H9 (cell line): ENCODE results near the gene NDUFA11. TPM values are rescaled to one million over a fixed set of nuclear protein-coding genes. Genes with fewer than 3 reads are reported as not detected.

ENCODE experiments used
- DNase-seq: peaks from one replicate; pipeline ENCODE4 v3.0.0-alpha.2; 2017
- H2AFZ ChIP-seq: one replicate; pipeline ENCODE4 v1.6.1; 2013; ENCODE audit warnings: mild to moderate bottlenecking, low read length, control low read depth, moderate library complexity
- H2AK5ac ChIP-seq: 2 replicates; pipeline ENCODE4 v1.6.1; 2013; ENCODE audit warnings: low read length, control low read depth, mixed read lengths; ENCODE audit not compliant: insufficient read length
- H2BK120ac ChIP-seq: one replicate; pipeline ENCODE4 v1.6.1; 2013; ENCODE audit warnings: low read depth, mild to moderate bottlenecking, low read length, control low read depth, inconsistent platforms; ENCODE audit not compliant: poor library complexity, severe bottlenecking
- H2BK12ac ChIP-seq: 2 replicates; pipeline ENCODE4 v1.6.1; 2013; ENCODE audit warnings: low read length, control low read depth, mixed read lengths, low read depth; ENCODE audit not compliant: insufficient read length
- H2BK15ac ChIP-seq: 2 replicates; pipeline ENCODE4 v1.6.1; 2013; ENCODE audit warnings: low read depth, low read length, control low read depth
- H2BK20ac ChIP-seq: one replicate; pipeline ENCODE4 v1.6.1; 2013; ENCODE audit warnings: low read depth, mild to moderate bottlenecking, low read length, control low read depth, inconsistent platforms; ENCODE audit not compliant: poor library complexity, severe bottlenecking
- H2BK5ac ChIP-seq: 2 replicates; pipeline ENCODE4 v1.6.1; 2013; ENCODE audit warnings: low read length, control low read depth, mixed read lengths; ENCODE audit not compliant: insufficient read length
- H3K14ac ChIP-seq: 2 replicates; pipeline ENCODE4 v1.6.1; 2013; ENCODE audit warnings: low read length, control low read depth; ENCODE audit not compliant: insufficient read depth
- H3K18ac ChIP-seq: 2 replicates; pipeline ENCODE4 v1.6.1; 2013; ENCODE audit warnings: low read depth, mild to moderate bottlenecking, mixed read lengths, low read length, control low read depth; ENCODE audit not compliant: insufficient read length
- H3K23ac ChIP-seq: 2 replicates; pipeline ENCODE4 v1.6.1; 2013; ENCODE audit warnings: low read length, control low read depth, mixed read lengths, low read depth; ENCODE audit not compliant: insufficient read length
- H3K23me2 ChIP-seq: 2 replicates; pipeline ENCODE4 v1.6.1; 2013; ENCODE audit warnings: low read depth, mild to moderate bottlenecking, mixed read lengths, low read length, control low read depth; ENCODE audit not compliant: insufficient read length, poor library complexity, severe bottlenecking
- H3K27ac ChIP-seq: 2 replicates; pipeline ENCODE4 v1.5.1; 2013; ENCODE audit warnings: low read length, control low read depth, mixed read lengths, low read depth; ENCODE audit not compliant: insufficient read length
- H3K27me3 ChIP-seq: 2 replicates; pipeline ENCODE4 v1.6.1; 2013; ENCODE audit warnings: low read length, control low read depth, inconsistent platforms; ENCODE audit not compliant: insufficient read depth
- H3K4ac ChIP-seq: 2 replicates; pipeline ENCODE4 v1.6.1; 2013; ENCODE audit warnings: low read depth, mild to moderate bottlenecking, control low read depth, inconsistent platforms, low read length, moderate library complexity
- H3K4me1 ChIP-seq: 2 replicates; pipeline ENCODE4 v1.6.1; 2013; ENCODE audit warnings: low read length, control low read depth, inconsistent platforms; ENCODE audit not compliant: insufficient read depth
- H3K4me2 ChIP-seq: 2 replicates; pipeline ENCODE4 v1.6.1; 2013; ENCODE audit warnings: low read length, control low read depth, mixed read lengths; ENCODE audit not compliant: insufficient read length, insufficient read depth
- H3K56ac ChIP-seq: 2 replicates; pipeline ENCODE4 v1.6.1; 2013; ENCODE audit warnings: low read depth, mild to moderate bottlenecking, mixed read lengths, low read length, control low read depth; ENCODE audit not compliant: insufficient read length
- H3K79me1 ChIP-seq: 2 replicates; pipeline ENCODE4 v1.6.1; 2013; ENCODE audit warnings: low read depth, mild to moderate bottlenecking, moderate library complexity, low read length, control low read depth, inconsistent platforms; ENCODE audit not compliant: insufficient read depth, poor library complexity, severe bottlenecking
- H3K79me2 ChIP-seq: 2 replicates; pipeline ENCODE4 v1.6.1; 2013; ENCODE audit warnings: low read length, control low read depth, inconsistent platforms; ENCODE audit not compliant: insufficient read depth
- H3K9ac ChIP-seq: 2 replicates; pipeline ENCODE4 v1.6.1; 2013; ENCODE audit warnings: low read length, control low read depth, mixed read lengths; ENCODE audit not compliant: insufficient read length; ENCODE audit errors: extremely low read depth
- H3K9me3 ChIP-seq: one replicate; pipeline ENCODE4 v1.6.1; 2013; ENCODE audit warnings: low read depth, low read length, inconsistent platforms; ENCODE audit not compliant: control insufficient read depth
- H3T11ph ChIP-seq: one replicate; pipeline ENCODE4 v1.6.1; 2013; ENCODE audit warnings: mild to moderate bottlenecking, low read length, control low read depth, inconsistent platforms
- H4K20me1 ChIP-seq: one replicate; pipeline ENCODE4 v1.6.1; 2013; ENCODE audit not compliant: control insufficient read depth, insufficient read length, insufficient read depth
- H4K5ac ChIP-seq: 2 replicates; pipeline ENCODE4 v1.6.1; 2013; ENCODE audit warnings: low read depth, mild to moderate bottlenecking, mixed read lengths, low read length, control low read depth; ENCODE audit not compliant: insufficient read length
- H4K8ac ChIP-seq: replicated peaks from 2 replicates; pipeline ENCODE4 v1.6.1; 2013; ENCODE audit warnings: low read length, control low read depth, mixed read lengths, low read depth; ENCODE audit not compliant: insufficient read length
- H4K91ac ChIP-seq: 2 replicates; pipeline ENCODE4 v1.6.1; 2013; ENCODE audit warnings: low read depth, mild to moderate bottlenecking, moderate library complexity, mixed read lengths, low read length, control low read depth; ENCODE audit not compliant: insufficient read length
- H3K27ac Mint-ChIP-seq, 3 experiments: 2 replicates in 2 of 3; 3 replicates in 1 of 3; pipeline ENCODE4 v1.8.0; 2020 to 2021; ENCODE audit warnings: mixed read lengths in 3 of 3, mild to moderate bottlenecking in 1 of 3, moderate library complexity in 1 of 3
- H3K27me3 Mint-ChIP-seq: 2 replicates; pipeline ENCODE4 v1.8.0; 2021; ENCODE audit warnings: low read depth, mild to moderate bottlenecking, moderate library complexity, mixed read lengths
- H3K36me3 Mint-ChIP-seq, 3 experiments: 2 replicates in 2 of 3; 3 replicates in 1 of 3; pipeline ENCODE4 v1.8.0; 2020 to 2021; ENCODE audit warnings: low read depth in 3 of 3, mixed read lengths in 3 of 3; ENCODE audit not compliant: insufficient read depth in 1 of 3
- H3K4me1 Mint-ChIP-seq, 2 experiments: 2 replicates each; pipeline ENCODE4 v1.8.0; 2020; ENCODE audit warnings: mixed read lengths in 2 of 2
- H3K4me3 Mint-ChIP-seq, 2 experiments: 2 replicates in 1 of 2; 3 replicates in 1 of 2; pipeline ENCODE4 v1.8.0; 2020 to 2021; ENCODE audit warnings: mild to moderate bottlenecking in 2 of 2, mixed read lengths in 2 of 2, moderate library complexity in 1 of 2
- H3K9me3 Mint-ChIP-seq, 2 experiments: 2 replicates in 1 of 2; 3 replicates in 1 of 2; pipeline ENCODE4 v1.8.0; 2020; ENCODE audit warnings: mild to moderate bottlenecking in 2 of 2, mixed read lengths in 2 of 2, moderate library complexity in 1 of 2
- WGBS: extraction: QIAGEN DNeasy Blood & Tissue Kit; methylation state at CpG from one replicate; pipeline ENCODE4 v1.1.7; 2013; ENCODE audit warnings: missing lambda C conversion rate, low lambda C conversion rate, mixed read lengths; ENCODE audit not compliant: insufficient read length; ENCODE audit errors: extremely low coverage; 5-methylcytosine and 5-hydroxymethylcytosine counted together
- total RNA-seq: library from RNA; stranded (reverse); gene quantifications from 2 replicates; pipeline ENCODE4 v1.2.1, GENCODE V29; 2021
- TF ChIP-seq, protein P1 (sequence below): fragments of 200-600 bp; sonication (generic); conservative IDR thresholded peaks from 3 replicates; pipeline ENCODE4 v1.8.0; 2021; ENCODE audit warnings: antibody characterized with exemption, mild to moderate bottlenecking

Gene NDUFA11
- total RNA-seq, 1 experiment from 2014 or later, result 282 TPM

DNA sequence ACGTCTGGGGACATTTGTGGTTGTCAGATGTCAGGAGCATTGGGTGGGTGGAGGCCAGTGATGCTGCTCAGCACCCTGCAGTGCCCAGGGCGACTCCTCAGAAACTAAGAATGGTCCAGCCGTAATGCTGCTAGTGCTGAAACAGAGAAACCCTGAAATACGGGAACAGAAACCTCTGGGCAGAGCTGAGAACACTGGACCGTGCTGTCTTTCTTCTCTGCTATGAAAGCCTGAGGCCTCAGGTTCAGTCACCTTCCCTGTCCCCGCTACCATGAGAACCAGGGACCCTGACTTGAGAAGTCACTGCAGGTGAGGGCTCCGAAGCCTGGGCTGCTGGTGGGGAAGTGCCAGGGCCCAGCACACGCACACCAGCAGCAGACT is 23.8 kb upstream of the NDUFA11 start:
- no peak overlapping the region for H2BK5ac ChIP-seq
- no peak overlapping the region for H3K27ac Mint-ChIP-seq
- H2AFZ ChIP-seq, result no peak overlapping the region
- no peak overlapping the region for H3T11ph ChIP-seq
- no peaks in the 10 kb centered on the region for H3K9me3 Mint-ChIP-seq
- H3K27ac ChIP-seq, result no peak overlapping the region
- WGBS, result no CpG with 5 or more reads among the region's 8 CpGs
- H3K4me3 Mint-ChIP-seq, result no peak overlapping the region
- H2BK12ac ChIP-seq, result no peak overlapping the region
- H3K4me1 ChIP-seq, result no peaks in the 10 kb centered on the region
- H3K79me1 ChIP-seq, result no peaks in the 10 kb centered on the region
- H3K79me2 ChIP-seq, result no peaks in the 10 kb centered on the region
- no peak overlapping the region for H3K23ac ChIP-seq
- H3K18ac ChIP-seq, result no peak overlapping the region
- no peak overlapping the region for H3K9ac ChIP-seq
- H3K4me2 ChIP-seq, result no peak overlapping the region
- no peak overlapping the region for H4K8ac ChIP-seq
- H3K27me3 Mint-ChIP-seq, result no peaks in the 10 kb centered on the region
- H4K91ac ChIP-seq, result no peak overlapping the region
- H3K27me3 ChIP-seq, result no peaks in the 10 kb centered on the region
- TF ChIP-seq, protein P1, sequence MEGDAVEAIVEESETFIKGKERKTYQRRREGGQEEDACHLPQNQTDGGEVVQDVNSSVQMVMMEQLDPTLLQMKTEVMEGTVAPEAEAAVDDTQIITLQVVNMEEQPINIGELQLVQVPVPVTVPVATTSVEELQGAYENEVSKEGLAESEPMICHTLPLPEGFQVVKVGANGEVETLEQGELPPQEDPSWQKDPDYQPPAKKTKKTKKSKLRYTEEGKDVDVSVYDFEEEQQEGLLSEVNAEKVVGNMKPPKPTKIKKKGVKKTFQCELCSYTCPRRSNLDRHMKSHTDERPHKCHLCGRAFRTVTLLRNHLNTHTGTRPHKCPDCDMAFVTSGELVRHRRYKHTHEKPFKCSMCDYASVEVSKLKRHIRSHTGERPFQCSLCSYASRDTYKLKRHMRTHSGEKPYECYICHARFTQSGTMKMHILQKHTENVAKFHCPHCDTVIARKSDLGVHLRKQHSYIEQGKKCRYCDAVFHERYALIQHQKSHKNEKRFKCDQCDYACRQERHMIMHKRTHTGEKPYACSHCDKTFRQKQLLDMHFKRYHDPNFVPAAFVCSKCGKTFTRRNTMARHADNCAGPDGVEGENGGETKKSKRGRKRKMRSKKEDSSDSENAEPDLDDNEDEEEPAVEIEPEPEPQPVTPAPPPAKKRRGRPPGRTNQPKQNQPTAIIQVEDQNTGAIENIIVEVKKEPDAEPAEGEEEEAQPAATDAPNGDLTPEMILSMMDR, result no peak
- H3K56ac ChIP-seq, result no peak overlapping the region
- H2AK5ac ChIP-seq, result no peak overlapping the region
- H3K36me3 Mint-ChIP-seq, result peaks cover 37 to 88% (median 87%) of the 10 kb centered on the region in 3 experiments
- no peak overlapping the region for H2BK120ac ChIP-seq
- no peaks in the 10 kb centered on the region for H3K23me2 ChIP-seq
- H2BK15ac ChIP-seq, result no peak overlapping the region
- no peak overlapping the region for H4K5ac ChIP-seq
- H3K4ac ChIP-seq, result no peak overlapping the region
- no peak overlapping the region for H2BK20ac ChIP-seq
- no peaks in the 10 kb centered on the region for H4K20me1 ChIP-seq
- no peak overlapping the region for H3K14ac ChIP-seq
- H3K4me1 Mint-ChIP-seq, result no peaks in the 10 kb centered on the region
- no peaks in the 10 kb centered on the region for H3K9me3 ChIP-seq
- DNase-seq, result no peak
